Dermis blood vessel endothelial cell (primary cell): Measurements from ENCODE around the gene RTN4. TPM values are rescaled to one million over a fixed set of nuclear protein-coding genes. Genes with fewer than 3 reads are reported as not detected.
A peak's percentile ranks its signal among the peaks of the same experiment; 100 is the strongest.
"Not testable (repeated sequence)": the region's sequence is repeated elsewhere in the genome, so short reads cannot be mapped to it uniquely, and the experiment has no call there.

Experiments used
- DNase-seq: peaks from one replicate; pipeline ENCODE4 v3.0.0; 2010
- total RNA-seq: library from RNA; depleted of rRNA; stranded (reverse); fragments of >200 nt; gene quantifications from 2 replicates; pipeline ENCODE4 v1.2.3, GENCODE V29; 2014

RTN4 gene
- total RNA-seq = 118 and 312 TPM in 2 replicates

- DNase-seq = peak; percentile 99
Measured at GRCh38 chr2:55050100-55050994, at the start of gene RTN4. RTN4 (minus strand) TSS chr2:55050451; CDS start chr2:55050300, 151 bp downstream.

GRCh38 chr2:55099493-55099877, 49.2 kb upstream of the RTN4 start:
- DNase-seq = no peak

- peak; percentile 64 for DNase-seq
Measured at GRCh38 chr2:55097461-55098410, 47.5 kb upstream of the RTN4 start.

- no peak for DNase-seq
Measured at GRCh38 chr2:55097082-55097460, 46.8 kb upstream of the RTN4 start.

GRCh38 chr2:55096586-55096985, 46.3 kb upstream of the RTN4 start:
- no peak for DNase-seq

GRCh38 chr2:55093381-55093780, 43.1 kb upstream of the RTN4 start:
- peak; percentile 87 for DNase-seq

- DNase-seq = no peak
Measured at GRCh38 chr2:55092439-55092838, 42.2 kb upstream of the RTN4 start.

GRCh38 chr2:55091681-55092080, 41.4 kb upstream of the RTN4 start:
- DNase-seq = not testable (repeated sequence)

- DNase-seq = no peak
Measured at GRCh38 chr2:55090702-55091101, 40.5 kb upstream of the RTN4 start.

GRCh38 chr2:55089726-55090125, 39.5 kb upstream of the RTN4 start:
- DNase-seq = no peak

- no peak for DNase-seq
Measured at GRCh38 chr2:55088400-55088799, 38.1 kb upstream of the RTN4 start.

GRCh38 chr2:55087936-55088335, 37.7 kb upstream of the RTN4 start:
- no peak for DNase-seq

- DNase-seq = no peak
Measured at GRCh38 chr2:55087501-55087900, 37.2 kb upstream of the RTN4 start.

GRCh38 chr2:55085113-55086040, 35.1 kb upstream of the RTN4 start:
- no peak for DNase-seq

- no peak for DNase-seq
Measured at GRCh38 chr2:55084641-55085040, 34.4 kb upstream of the RTN4 start.

- DNase-seq = no peak
Measured at GRCh38 chr2:55080204-55080738, 30.0 kb upstream of the RTN4 start.

GRCh38 chr2:55078956-55079355, 28.7 kb upstream of the RTN4 start:
- DNase-seq = no peak

GRCh38 chr2:55076721-55077120, 26.5 kb upstream of the RTN4 start:
- DNase-seq = peak; percentile 43

GRCh38 chr2:55076019-55076418, 25.8 kb upstream of the RTN4 start:
- DNase-seq = not testable (repeated sequence)

GRCh38 chr2:55073000-55073983, 23.0 kb upstream of the RTN4 start:
- DNase-seq = no peak
